GM18858 (cell line): ENCODE measurements around the gene MRFAP1L1.

Source experiments
- ATAC-seq: cut with Tn5 transposase; IDR thresholded peaks from one replicate; pipeline ENCODE4 v1.9.1; 2021; ENCODE audit not compliant: unreplicated experiment

The MRFAP1L1 gene

DNA sequence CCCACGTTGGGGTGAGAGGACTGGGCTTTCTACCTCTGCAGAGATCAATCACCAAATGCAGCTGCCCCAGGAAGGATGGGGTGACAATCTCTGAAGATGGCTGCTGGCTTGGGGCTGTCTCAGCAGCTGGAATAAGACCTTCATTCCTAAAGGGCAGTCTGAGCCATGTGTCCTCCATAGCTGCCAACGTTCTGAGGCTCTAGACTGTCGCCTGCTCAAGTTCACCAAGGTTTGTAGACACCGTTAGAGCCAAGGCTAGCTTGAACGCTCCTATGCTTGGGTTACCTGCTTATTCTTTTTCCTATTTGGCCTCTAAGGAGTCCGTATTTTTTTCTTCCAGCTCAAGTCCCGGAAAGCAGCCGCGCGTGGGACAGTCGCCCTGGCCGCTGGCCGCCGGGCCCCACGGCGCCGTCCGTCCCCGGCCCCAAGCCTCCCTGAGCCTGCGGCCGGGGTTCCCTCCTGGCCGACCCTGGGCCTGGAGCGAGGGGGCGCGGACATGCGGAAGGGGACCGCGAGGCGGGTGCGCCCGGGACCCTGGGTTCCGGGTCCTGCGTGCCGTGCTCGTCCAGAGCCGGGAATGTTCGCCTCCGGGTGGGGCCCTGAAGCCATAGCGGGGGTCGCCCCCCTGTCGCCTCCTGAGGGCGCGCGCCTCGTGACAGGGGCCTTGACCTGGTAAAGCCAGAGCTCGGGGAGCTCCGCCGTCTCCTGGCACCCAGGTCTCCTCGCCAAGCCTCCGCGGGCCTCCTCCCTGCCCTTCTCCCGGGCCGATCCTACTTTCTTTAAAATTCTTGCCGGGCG, 45.9 kb downstream of the MRFAP1L1 start:
- no peak for ATAC-seq

DNA sequence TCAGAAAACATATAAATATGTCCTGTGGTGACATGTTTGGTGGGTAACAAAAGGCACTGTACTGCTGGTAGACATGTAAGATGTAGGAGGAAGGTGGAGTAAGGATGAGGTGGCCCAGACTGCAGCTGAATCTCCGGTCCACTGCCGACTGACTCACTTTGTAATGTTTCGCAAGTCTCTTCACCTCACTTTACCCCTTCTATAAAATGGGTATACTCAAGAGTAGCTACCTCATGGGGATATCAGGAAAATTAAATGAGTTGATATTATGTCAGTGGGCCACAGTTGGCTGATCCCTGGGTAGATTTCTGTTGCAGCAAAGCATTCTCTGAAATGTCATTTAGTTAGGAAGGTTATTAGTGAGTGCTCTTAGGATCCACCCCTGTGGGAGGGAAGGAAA, 47.1 kb downstream of the MRFAP1L1 start:
- no peak for ATAC-seq

- no peak for ATAC-seq
These were observed 49.2 kb downstream of the MRFAP1L1 start for GRCh38 chr4:6660430-6660829.

- no peak for ATAC-seq
These were observed 49.8 kb downstream of the MRFAP1L1 start for GRCh38 chr4:6659897-6660296.

GRCh38 chr4:6658597-6659075, 51.0 kb downstream of the MRFAP1L1 start:
- no peak for ATAC-seq

GRCh38 chr4:6658209-6658595, 51.5 kb downstream of the MRFAP1L1 start:
- no peak for ATAC-seq
